Natural killer cell (primary cell): ENCODE data around the gene FAM120A. TPM values are rescaled to one million over a fixed set of nuclear protein-coding genes. Genes with fewer than 3 reads are reported as not detected.

Experiments used
- ATAC-seq, 3 donors: fragments of 150-1000 bp in 2 of 3; fragments of 200-7000 bp in 1 of 3; cut with Tn5 transposase; 1 replicate in 1 of 3; 2 replicates in 2 of 3; pipeline ENCODE4 v1.10.0; 2021; ENCODE audit warnings: mild to moderate bottlenecking in 2 of 3, moderate library complexity in 2 of 3
- DNase-seq, 2 donors: peaks; one replicate each; pipeline versions ENCODE4 v3.0.0 to v3.0.0-alpha.2; 2013 to 2021; ENCODE audit warnings: mixed read lengths in 1 of 2
- H3K27ac ChIP-seq: one replicate; pipeline ENCODE4 v1.5.1; 2013; ENCODE audit warnings: mild to moderate bottlenecking, low read length
- H3K27me3 ChIP-seq: one replicate; pipeline ENCODE4 v1.6.1; 2013; ENCODE audit warnings: low read length; ENCODE audit not compliant: control insufficient read depth, insufficient read depth
- H3K36me3 ChIP-seq: one replicate; pipeline ENCODE4 v1.6.1; 2013; ENCODE audit warnings: low read length; ENCODE audit not compliant: control insufficient read depth, insufficient read depth
- H3K4me1 ChIP-seq: one replicate; pipeline ENCODE4 v1.6.1; 2013; ENCODE audit warnings: low read length; ENCODE audit not compliant: control insufficient read depth, insufficient read depth
- H3K4me3 ChIP-seq: one replicate; pipeline ENCODE4 v1.5.1; 2013; ENCODE audit warnings: low read length
- H3K9me3 ChIP-seq: one replicate; pipeline ENCODE4 v1.6.1; 2013; ENCODE audit warnings: low read length; ENCODE audit not compliant: control insufficient read depth, insufficient read depth
- H3K27ac Mint-ChIP-seq, 2 donors: one replicate each; pipeline ENCODE4 v1.8.0; 2022; ENCODE audit warnings: mild to moderate bottlenecking in 2 of 2, mixed read lengths in 2 of 2, moderate library complexity in 1 of 2
- H3K27me3 Mint-ChIP-seq, 2 donors: one replicate each; pipeline ENCODE4 v1.8.0; 2022; ENCODE audit warnings: low read depth in 2 of 2, mixed read lengths in 2 of 2
- H3K36me3 Mint-ChIP-seq: one replicate; pipeline ENCODE4 v1.8.0; 2022; ENCODE audit warnings: mixed read lengths
- H3K4me1 Mint-ChIP-seq, 2 donors: one replicate each; pipeline ENCODE4 v1.8.0; 2022; ENCODE audit warnings: mixed read lengths in 2 of 2
- H3K4me3 Mint-ChIP-seq: one replicate; pipeline ENCODE4 v1.8.0; 2022; ENCODE audit warnings: mild to moderate bottlenecking, moderate library complexity, mixed read lengths
- H3K9me3 Mint-ChIP-seq, 2 donors: one replicate each; pipeline ENCODE4 v1.8.0; 2022; ENCODE audit warnings: mixed read lengths in 2 of 2
- WGBS: methylation state at CpG from one replicate; pipeline ENCODE4 v1.1.7; 2013; ENCODE audit warnings: missing lambda C conversion rate; ENCODE audit not compliant: insufficient coverage; 5-methylcytosine and 5-hydroxymethylcytosine counted together
- intact Hi-C: fragments of 100-400 bp; cut with micrococcal nuclease; formaldehyde crosslinking; loops from one replicate; pipeline ENCODE4 v1.14.2; 2022
- total RNA-seq, 4 donors: library from RNA; stranded (reverse); fragments of 120-200 nt in 1 of 4; gene quantifications; one replicate each; pipeline versions ENCODE4 v1.2.3 to v1.2.4, GENCODE V29; 2013 to 2022
- TF ChIP-seq, protein P1 (sequence below): fragments of 200-600 bp; IDR thresholded peaks from one replicate; pipeline ENCODE4 v1.8.0; 2022; ENCODE audit warnings: antibody characterized with exemption

FAM120A gene
- total RNA-seq, 3 donors from 2014 or later (not counting 1 experiment from before 2014, with no cell fraction given): 87.7 to 96.1 (median 91.5) TPM

- H3K27ac Mint-ChIP-seq: no peak overlapping the region
- ATAC-seq: no peak
- DNase-seq: no peak
- Histone ChIP-seq H3K36me3 (no peaks in the 10 kb centered on the region), H3K27ac (no peak overlapping the region), H3K4me3 (no peak overlapping the region), H3K9me3 (peaks cover 28% of the 10 kb centered on the region), H3K4me1 (no peaks in the 10 kb centered on the region), H3K27me3 (peaks cover 4% of the 10 kb centered on the region)
- TF ChIP-seq, protein P1, sequence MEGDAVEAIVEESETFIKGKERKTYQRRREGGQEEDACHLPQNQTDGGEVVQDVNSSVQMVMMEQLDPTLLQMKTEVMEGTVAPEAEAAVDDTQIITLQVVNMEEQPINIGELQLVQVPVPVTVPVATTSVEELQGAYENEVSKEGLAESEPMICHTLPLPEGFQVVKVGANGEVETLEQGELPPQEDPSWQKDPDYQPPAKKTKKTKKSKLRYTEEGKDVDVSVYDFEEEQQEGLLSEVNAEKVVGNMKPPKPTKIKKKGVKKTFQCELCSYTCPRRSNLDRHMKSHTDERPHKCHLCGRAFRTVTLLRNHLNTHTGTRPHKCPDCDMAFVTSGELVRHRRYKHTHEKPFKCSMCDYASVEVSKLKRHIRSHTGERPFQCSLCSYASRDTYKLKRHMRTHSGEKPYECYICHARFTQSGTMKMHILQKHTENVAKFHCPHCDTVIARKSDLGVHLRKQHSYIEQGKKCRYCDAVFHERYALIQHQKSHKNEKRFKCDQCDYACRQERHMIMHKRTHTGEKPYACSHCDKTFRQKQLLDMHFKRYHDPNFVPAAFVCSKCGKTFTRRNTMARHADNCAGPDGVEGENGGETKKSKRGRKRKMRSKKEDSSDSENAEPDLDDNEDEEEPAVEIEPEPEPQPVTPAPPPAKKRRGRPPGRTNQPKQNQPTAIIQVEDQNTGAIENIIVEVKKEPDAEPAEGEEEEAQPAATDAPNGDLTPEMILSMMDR: no peak
- WGBS: no CpG with 5 or more reads among the region's 2 CpGs
- H3K9me3 Mint-ChIP-seq: peaks cover 3 to 4% of the 10 kb centered on the region in 2 donors
- H3K36me3 Mint-ChIP-seq: peaks cover 18% of the 10 kb centered on the region
- H3K4me1 Mint-ChIP-seq: no peaks in the 10 kb centered on the region
- peaks cover 38 to 50% of the 10 kb centered on the region in 2 donors for H3K27me3 Mint-ChIP-seq
- intact Hi-C loops: no loop called here
- no peak overlapping the region for H3K4me3 Mint-ChIP-seq
Measured at GRCh38 chr9:93415176-93415690, 36.3 kb upstream of the FAM120A start.

GRCh38 chr9:93416530-93417235 is 34.8 kb upstream of the FAM120A start:
- intact Hi-C loops: no loop called here
- H3K4me3 Mint-ChIP-seq: no peak overlapping the region
- Histone ChIP-seq H3K27ac (no peak overlapping the region), H3K36me3 (no peaks in the 10 kb centered on the region), H3K4me3 (no peak overlapping the region), H3K4me1 (no peaks in the 10 kb centered on the region), H3K27me3 (peaks cover 4% of the 10 kb centered on the region), H3K9me3 (peaks cover 28% of the 10 kb centered on the region)
- no peak for DNase-seq
- peaks cover 18% of the 10 kb centered on the region for H3K36me3 Mint-ChIP-seq
- WGBS: 90% methylated on average over 8 of the region's 8 CpGs
- H3K4me1 Mint-ChIP-seq: no peaks in the 10 kb centered on the region
- peaks cover 32 to 39% of the 10 kb centered on the region in 2 donors for H3K27me3 Mint-ChIP-seq
- TF ChIP-seq, protein P1: no peak
- ATAC-seq: no peak
- H3K27ac Mint-ChIP-seq: no peak overlapping the region
- H3K9me3 Mint-ChIP-seq: peaks cover 3 to 4% of the 10 kb centered on the region in 2 donors

- peaks cover 3 to 4% of the 10 kb centered on the region in 2 donors for H3K9me3 Mint-ChIP-seq
- H3K4me1 Mint-ChIP-seq: no peaks in the 10 kb centered on the region
- WGBS: no CpG with 5 or more reads among the region's 1 CpG
- Histone ChIP-seq H3K4me3 (no peak overlapping the region), H3K36me3 (no peaks in the 10 kb centered on the region), H3K27me3 (peaks cover 2% of the 10 kb centered on the region), H3K9me3 (peaks cover 28% of the 10 kb centered on the region), H3K27ac (no peak overlapping the region), H3K4me1 (no peaks in the 10 kb centered on the region)
- intact Hi-C loops: no loop called here
- ATAC-seq (no peak), DNase-seq (no peak)
- H3K36me3 Mint-ChIP-seq: peaks cover 18% of the 10 kb centered on the region
- H3K27me3 Mint-ChIP-seq: peaks cover 25 to 30% of the 10 kb centered on the region in 2 donors
- no peak overlapping the region for H3K27ac Mint-ChIP-seq
- H3K4me3 Mint-ChIP-seq: no peak overlapping the region
- TF ChIP-seq, protein P1: no peak
Measured at GRCh38 chr9:93417538-93417937, 33.9 kb upstream of the FAM120A start.
